ENCODE data around the gene SLC44A1.

The SLC44A1 gene

GRCh38 chr9:105244003-105244733, at the start of gene SLC44A1:
TSS of gene SLC44A1 (plus strand) at chr9:105244651. CDS start at chr9:105244869, 218 bp downstream.
- Histone ChIP-seq H3K27ac (ENCODE audit: low read depth, low read length) (peak within 1 kb of the TSS; percentile 80), H3K4me3 (ENCODE audit: low read depth, low read length) (peak within 1 kb of the TSS; percentile 96), H3K36me3 (ENCODE audit: insufficient read depth, low read length) (no peaks in the 10 kb centered on the region), H3K79me2 (ENCODE audit: control insufficient read depth, insufficient read depth, low read length, unreplicated experiment) (peaks cover 42% of the 10 kb centered on the region), H3K27me3 (ENCODE audit: insufficient read depth, low read length) (no peaks in the 10 kb centered on the region), H3K4me1 (ENCODE audit: control insufficient read depth, insufficient read depth, low read length, unreplicated experiment) (peaks cover 42% of the 10 kb centered on the region), H2AFZ (ENCODE audit: low read length, unreplicated experiment) (peak within 1 kb of the TSS; percentile 97)

GRCh38 chr9:105195259-105195658, 49.2 kb upstream of the SLC44A1 start:
- no peaks in the 10 kb centered on the region for H3K27me3 ChIP-seq (ENCODE audit: insufficient read depth, low read length)
- no peaks in the 10 kb centered on the region for H3K36me3 ChIP-seq (ENCODE audit: insufficient read depth, low read length)
- H3K79me2 ChIP-seq (ENCODE audit: control insufficient read depth, insufficient read depth, low read length, unreplicated experiment) = no peaks in the 10 kb centered on the region
- no peak overlapping the region for H3K27ac ChIP-seq (ENCODE audit: low read depth, low read length)
- H3K4me1 ChIP-seq (ENCODE audit: control insufficient read depth, insufficient read depth, low read length, unreplicated experiment) = peaks cover 13% of the 10 kb centered on the region
- H3K4me3 ChIP-seq (ENCODE audit: low read depth, low read length) = no peak overlapping the region
- no peak overlapping the region for H2AFZ ChIP-seq (ENCODE audit: low read length, unreplicated experiment)

- Histone ChIP-seq H3K27ac (ENCODE audit: low read depth, low read length) (no peak overlapping the region), H3K27me3 (ENCODE audit: insufficient read depth, low read length) (no peaks in the 10 kb centered on the region), H2AFZ (ENCODE audit: low read length, unreplicated experiment) (no peak overlapping the region), H3K79me2 (ENCODE audit: control insufficient read depth, insufficient read depth, low read length, unreplicated experiment) (no peaks in the 10 kb centered on the region), H3K4me3 (ENCODE audit: low read depth, low read length) (no peak overlapping the region), H3K4me1 (ENCODE audit: control insufficient read depth, insufficient read depth, low read length, unreplicated experiment) (no peaks in the 10 kb centered on the region), H3K36me3 (ENCODE audit: insufficient read depth, low read length) (no peaks in the 10 kb centered on the region)
These were observed 46.4 kb upstream of the SLC44A1 start for GRCh38 chr9:105198023-105198422.

- no peaks in the 10 kb centered on the region for H3K36me3 ChIP-seq (ENCODE audit: insufficient read depth, low read length)
- no peaks in the 10 kb centered on the region for H3K27me3 ChIP-seq (ENCODE audit: insufficient read depth, low read length)
- no peak overlapping the region for H2AFZ ChIP-seq (ENCODE audit: low read length, unreplicated experiment)
- H3K27ac ChIP-seq (ENCODE audit: low read depth, low read length) = no peak overlapping the region
- no peaks in the 10 kb centered on the region for H3K4me1 ChIP-seq (ENCODE audit: control insufficient read depth, insufficient read depth, low read length, unreplicated experiment)
- no peaks in the 10 kb centered on the region for H3K79me2 ChIP-seq (ENCODE audit: control insufficient read depth, insufficient read depth, low read length, unreplicated experiment)
- H3K4me3 ChIP-seq (ENCODE audit: low read depth, low read length) = no peak overlapping the region
These were observed 45.6 kb upstream of the SLC44A1 start for GRCh38 chr9:105198865-105199264.

GRCh38 chr9:105204416-105204815, 40.0 kb upstream of the SLC44A1 start:
- no peaks in the 10 kb centered on the region for H3K36me3 ChIP-seq (ENCODE audit: insufficient read depth, low read length)
- H2AFZ ChIP-seq (ENCODE audit: low read length, unreplicated experiment) = no peak overlapping the region
- no peaks in the 10 kb centered on the region for H3K79me2 ChIP-seq (ENCODE audit: control insufficient read depth, insufficient read depth, low read length, unreplicated experiment)
- H3K27me3 ChIP-seq (ENCODE audit: insufficient read depth, low read length) = no peaks in the 10 kb centered on the region
- H3K4me1 ChIP-seq (ENCODE audit: control insufficient read depth, insufficient read depth, low read length, unreplicated experiment) = peaks cover 32% of the 10 kb centered on the region
- no peak overlapping the region for H3K27ac ChIP-seq (ENCODE audit: low read depth, low read length)
- H3K4me3 ChIP-seq (ENCODE audit: low read depth, low read length) = no peak overlapping the region

- H3K4me3 ChIP-seq (ENCODE audit: low read depth, low read length) = peak overlapping the region; percentile 29; the same call in 1 of the 2 replicates
- no peaks in the 10 kb centered on the region for H3K79me2 ChIP-seq (ENCODE audit: control insufficient read depth, insufficient read depth, low read length, unreplicated experiment)
- peaks cover 32% of the 10 kb centered on the region for H3K4me1 ChIP-seq (ENCODE audit: control insufficient read depth, insufficient read depth, low read length, unreplicated experiment)
- H2AFZ ChIP-seq (ENCODE audit: low read length, unreplicated experiment) = peak overlapping the region; percentile 11
- no peaks in the 10 kb centered on the region for H3K36me3 ChIP-seq (ENCODE audit: insufficient read depth, low read length)
- peak overlapping the region; percentile 95 for H3K27ac ChIP-seq (ENCODE audit: low read depth, low read length)
- H3K27me3 ChIP-seq (ENCODE audit: insufficient read depth, low read length) = no peaks in the 10 kb centered on the region
These were observed 38.5 kb upstream of the SLC44A1 start for GRCh38 chr9:105205787-105206495.

- Histone ChIP-seq H3K4me3 (ENCODE audit: low read depth, low read length) (peak overlapping the region; percentile 29; the same call in 1 of the 2 replicates), H3K27ac (ENCODE audit: low read depth, low read length) (peak overlapping the region; percentile 95), H3K79me2 (ENCODE audit: control insufficient read depth, insufficient read depth, low read length, unreplicated experiment) (no peaks in the 10 kb centered on the region), H3K4me1 (ENCODE audit: control insufficient read depth, insufficient read depth, low read length, unreplicated experiment) (peaks cover 32% of the 10 kb centered on the region), H3K36me3 (ENCODE audit: insufficient read depth, low read length) (no peaks in the 10 kb centered on the region), H3K27me3 (ENCODE audit: insufficient read depth, low read length) (no peaks in the 10 kb centered on the region), H2AFZ (ENCODE audit: low read length, unreplicated experiment) (peak overlapping the region; percentile 11)
These were observed 38.0 kb upstream of the SLC44A1 start for GRCh38 chr9:105206496-105206820.

- peak overlapping the region; percentile 11 for H2AFZ ChIP-seq (ENCODE audit: low read length, unreplicated experiment)
- H3K27me3 ChIP-seq (ENCODE audit: insufficient read depth, low read length) = no peaks in the 10 kb centered on the region
- H3K36me3 ChIP-seq (ENCODE audit: insufficient read depth, low read length) = no peaks in the 10 kb centered on the region
- peak overlapping the region; percentile 95 for H3K27ac ChIP-seq (ENCODE audit: low read depth, low read length)
- no peaks in the 10 kb centered on the region for H3K79me2 ChIP-seq (ENCODE audit: control insufficient read depth, insufficient read depth, low read length, unreplicated experiment)
- H3K4me1 ChIP-seq (ENCODE audit: control insufficient read depth, insufficient read depth, low read length, unreplicated experiment) = peaks cover 32% of the 10 kb centered on the region
- peak overlapping the region; percentile 29; the same call in 1 of the 2 replicates for H3K4me3 ChIP-seq (ENCODE audit: low read depth, low read length)
These were observed 37.4 kb upstream of the SLC44A1 start for GRCh38 chr9:105206821-105207699.

- H3K79me2 ChIP-seq (ENCODE audit: control insufficient read depth, insufficient read depth, low read length, unreplicated experiment) = no peaks in the 10 kb centered on the region
- no peaks in the 10 kb centered on the region for H3K27me3 ChIP-seq (ENCODE audit: insufficient read depth, low read length)
- H3K4me3 ChIP-seq (ENCODE audit: low read depth, low read length) = no peak overlapping the region
- no peak overlapping the region for H3K27ac ChIP-seq (ENCODE audit: low read depth, low read length)
- no peak overlapping the region for H2AFZ ChIP-seq (ENCODE audit: low read length, unreplicated experiment)
- peaks cover 22% of the 10 kb centered on the region for H3K4me1 ChIP-seq (ENCODE audit: control insufficient read depth, insufficient read depth, low read length, unreplicated experiment)
- no peaks in the 10 kb centered on the region for H3K36me3 ChIP-seq (ENCODE audit: insufficient read depth, low read length)
These were observed 27.8 kb upstream of the SLC44A1 start for GRCh38 chr9:105216440-105217178.

GRCh38 chr9:105218673-105219072, 25.8 kb upstream of the SLC44A1 start:
- peaks cover 22% of the 10 kb centered on the region for H3K4me1 ChIP-seq (ENCODE audit: control insufficient read depth, insufficient read depth, low read length, unreplicated experiment)

More at GRCh38 chr9:105218673-105219072, 25.8 kb upstream of the SLC44A1 start:
- no peaks in the 10 kb centered on the region for H3K36me3 ChIP-seq (ENCODE audit: insufficient read depth, low read length)
- no peak overlapping the region for H3K4me3 ChIP-seq (ENCODE audit: low read depth, low read length)
- H2AFZ ChIP-seq (ENCODE audit: low read length, unreplicated experiment) = peak overlapping the region; percentile 16
- no peaks in the 10 kb centered on the region for H3K27me3 ChIP-seq (ENCODE audit: insufficient read depth, low read length)
- H3K27ac ChIP-seq (ENCODE audit: low read depth, low read length) = peak overlapping the region; percentile 95
- no peaks in the 10 kb centered on the region for H3K79me2 ChIP-seq (ENCODE audit: control insufficient read depth, insufficient read depth, low read length, unreplicated experiment)

All from ACC112 (cell line).